Astrocyte (in vitro differentiated cells and primary cell): Measurements from ENCODE around the gene SAP30BP.

Experiments used
- EZH2 ChIP-seq: IDR thresholded peaks from 2 replicates; pipeline ENCODE4 v1.6.1; 2012; ENCODE audit warnings: mild to moderate bottlenecking, low read length, inconsistent platforms; ENCODE audit not compliant: insufficient read depth
- TF ChIP-seq, protein P1 (sequence below): IDR thresholded peaks from 2 replicates; pipeline ENCODE4 v1.5.1; 2011; ENCODE audit warnings: low read depth, mild to moderate bottlenecking, inconsistent platforms, low read length, moderate library complexity; ENCODE audit not compliant: insufficient read depth

DNA sequence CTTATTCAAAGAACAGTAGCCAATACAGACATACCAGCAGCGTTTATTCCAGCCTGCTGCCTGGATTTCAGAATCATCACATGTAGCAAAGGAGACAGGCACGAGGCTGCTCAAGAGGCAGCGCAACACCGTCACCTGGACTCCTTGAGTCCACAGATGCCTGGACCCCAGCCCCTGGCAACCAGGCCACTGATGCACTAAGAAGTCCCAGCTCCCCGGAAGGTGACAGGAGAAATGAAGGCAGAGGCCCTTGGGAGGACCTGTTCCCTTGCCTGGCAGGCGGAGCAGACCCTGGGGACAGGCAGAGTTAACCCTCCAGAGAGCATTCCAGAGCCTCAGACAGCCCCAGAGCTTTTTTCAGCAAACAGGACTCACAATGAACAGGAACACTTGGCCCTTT is 17.5 kb upstream of the SAP30BP start:
- TF ChIP-seq EZH2, result no peak
- TF ChIP-seq, protein P1, sequence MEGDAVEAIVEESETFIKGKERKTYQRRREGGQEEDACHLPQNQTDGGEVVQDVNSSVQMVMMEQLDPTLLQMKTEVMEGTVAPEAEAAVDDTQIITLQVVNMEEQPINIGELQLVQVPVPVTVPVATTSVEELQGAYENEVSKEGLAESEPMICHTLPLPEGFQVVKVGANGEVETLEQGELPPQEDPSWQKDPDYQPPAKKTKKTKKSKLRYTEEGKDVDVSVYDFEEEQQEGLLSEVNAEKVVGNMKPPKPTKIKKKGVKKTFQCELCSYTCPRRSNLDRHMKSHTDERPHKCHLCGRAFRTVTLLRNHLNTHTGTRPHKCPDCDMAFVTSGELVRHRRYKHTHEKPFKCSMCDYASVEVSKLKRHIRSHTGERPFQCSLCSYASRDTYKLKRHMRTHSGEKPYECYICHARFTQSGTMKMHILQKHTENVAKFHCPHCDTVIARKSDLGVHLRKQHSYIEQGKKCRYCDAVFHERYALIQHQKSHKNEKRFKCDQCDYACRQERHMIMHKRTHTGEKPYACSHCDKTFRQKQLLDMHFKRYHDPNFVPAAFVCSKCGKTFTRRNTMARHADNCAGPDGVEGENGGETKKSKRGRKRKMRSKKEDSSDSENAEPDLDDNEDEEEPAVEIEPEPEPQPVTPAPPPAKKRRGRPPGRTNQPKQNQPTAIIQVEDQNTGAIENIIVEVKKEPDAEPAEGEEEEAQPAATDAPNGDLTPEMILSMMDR, result no peak
